SK-MEL-5 (cell line): Measurements from ENCODE around the gene ATRNL1. TPM values are rescaled to one million over a fixed set of nuclear protein-coding genes. Genes with fewer than 3 reads are reported as not detected.

Source experiments
- DNase-seq: peaks from one replicate; pipeline ENCODE4 v3.0.0-alpha.2; 2016; ENCODE audit warnings: low read depth, low spot score
- in situ Hi-C: cut with HindIII; loops from 2 replicates; pipeline ENCODE4 v1.10.0; 2016; ENCODE audit warnings: low sequenced_read_pairs, high pct_unique_total_duplicates, low pct_unique_long_range_greater_than_20kb
- total RNA-seq: library from RNA; depleted of rRNA; stranded (reverse); fragments of >200 nt; shearing (Covaris generic); gene quantifications from 2 replicates; pipeline ENCODE4 v1.2.3, GENCODE V29; 2014

ATRNL1 gene
- total RNA-seq, 1 experiment from 2014 or later, result 43.6 TPM

- in situ Hi-C loops, result no loop called here
- DNase-seq, result no peak
These were observed 737.3 kb downstream of the ATRNL1 start for GRCh38 chr10:115830265-115830970.

- in situ Hi-C loops, result no loop called here
These were observed 737.9 kb downstream of the ATRNL1 start for GRCh38 chr10:115831016-115831415.

DNA sequence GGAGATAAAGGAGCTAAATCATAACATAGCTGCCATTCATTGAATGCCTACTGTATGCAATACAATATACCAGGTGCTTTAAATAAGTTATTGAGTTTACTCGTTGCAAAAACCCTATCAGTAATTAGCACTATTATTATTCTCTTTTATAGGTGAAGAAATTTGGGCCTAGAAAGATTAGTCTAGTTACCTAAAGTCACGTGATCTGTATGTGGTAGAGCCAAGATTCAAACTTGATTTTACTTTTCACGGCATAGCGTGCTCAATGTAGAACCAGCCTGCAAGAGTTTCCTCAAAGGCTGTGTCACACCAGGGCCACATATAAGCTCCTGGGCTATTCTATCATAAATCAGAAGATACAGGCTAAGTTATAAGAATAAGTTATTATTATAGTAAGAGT is 740.0 kb downstream of the ATRNL1 start:
- in situ Hi-C loops, result no loop called here
- no peak for DNase-seq

More at GRCh38 chr10:115831016-115831415, 737.9 kb downstream of the ATRNL1 start:
- DNase-seq, result no peak

GRCh38 chr10:115844591-115844990 is 751.4 kb downstream of the ATRNL1 start:
- DNase-seq, result no peak
- in situ Hi-C loops, result no loop called here

- no peak for DNase-seq
- in situ Hi-C loops, result no loop called here
These were observed 752.8 kb downstream of the ATRNL1 start for GRCh38 chr10:115845921-115846320.

DNA sequence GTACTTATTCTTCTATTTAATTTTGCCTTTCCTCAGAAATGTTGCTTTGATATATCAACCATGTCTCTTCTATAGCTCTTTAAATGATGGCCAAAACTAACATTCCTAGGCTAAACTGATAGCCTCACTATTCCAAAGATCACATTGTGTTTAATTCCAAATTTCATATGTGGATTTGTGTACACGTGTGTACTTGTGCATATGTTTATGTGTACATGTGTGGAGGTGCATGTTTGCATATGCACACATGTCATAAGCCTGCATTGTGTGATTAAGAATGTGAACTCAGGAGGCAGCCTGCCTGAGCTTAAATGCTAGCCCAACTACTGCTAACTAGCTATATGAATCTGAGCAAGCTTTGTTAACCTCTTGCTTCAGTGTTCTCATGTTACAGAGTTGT is 753.4 kb downstream of the ATRNL1 start:
- in situ Hi-C loops, result no loop called here
- DNase-seq, result no peak

GRCh38 chr10:115849197-115849596 is 756.0 kb downstream of the ATRNL1 start:
- in situ Hi-C loops, result no loop called here
- no peak for DNase-seq

DNA sequence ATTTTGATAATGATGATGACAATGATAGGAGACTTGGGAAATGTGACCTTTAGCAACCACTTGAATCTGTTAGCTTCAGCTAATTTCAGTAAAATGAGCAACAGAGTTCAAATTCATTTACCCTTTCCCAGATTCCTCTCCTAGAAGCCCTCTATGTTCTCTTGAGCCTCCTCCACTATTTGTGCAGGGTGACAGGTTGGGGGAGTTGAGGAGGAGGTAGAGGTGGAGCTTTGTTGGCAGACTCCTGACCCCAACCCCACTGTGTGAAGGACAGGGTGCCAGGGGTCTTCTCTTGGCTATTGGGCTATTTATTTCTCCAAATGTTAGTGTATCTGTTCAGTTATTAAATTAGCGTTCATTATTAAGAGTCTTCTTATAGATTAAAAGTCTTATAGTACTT is 757.5 kb downstream of the ATRNL1 start:
- DNase-seq, result no peak
- in situ Hi-C loops, result no loop called here

- DNase-seq, result no peak
- in situ Hi-C loops, result no loop called here
These were observed 758.5 kb downstream of the ATRNL1 start for GRCh38 chr10:115851695-115852094.

DNA sequence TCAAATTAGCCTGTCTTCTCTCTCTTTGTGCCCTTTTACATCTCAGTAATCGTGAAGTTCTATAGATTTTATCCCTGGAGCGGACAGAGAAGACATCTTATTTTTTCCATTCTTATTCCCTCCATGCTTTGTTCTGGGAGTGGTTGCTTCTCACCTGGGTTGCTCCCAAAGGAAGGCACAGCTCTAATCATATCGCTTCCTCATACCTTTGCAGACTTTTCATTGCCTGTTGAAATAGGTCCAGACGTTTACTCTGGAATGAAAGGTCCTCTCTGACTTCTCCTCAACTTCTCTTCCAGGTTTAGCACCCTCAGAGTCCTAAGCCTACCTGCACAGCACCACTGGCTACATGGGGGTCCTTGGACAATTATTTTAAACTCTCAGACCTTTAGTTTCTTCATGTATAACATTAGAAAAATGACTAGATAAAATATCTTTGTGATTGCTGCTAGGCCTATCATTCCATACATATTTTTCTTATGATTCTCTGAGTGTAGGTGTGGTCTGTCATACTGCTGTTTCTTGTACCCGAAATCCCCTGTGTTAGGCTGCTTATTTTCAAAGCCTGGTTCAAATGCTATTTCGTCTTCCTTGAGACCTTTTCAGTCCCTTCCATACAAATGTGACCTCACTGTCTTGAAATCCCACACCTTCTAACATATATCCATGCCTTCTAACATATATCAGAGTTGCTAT is 761.7 kb downstream of the ATRNL1 start:
- in situ Hi-C loops, result no loop called here
- DNase-seq, result no peak

DNA sequence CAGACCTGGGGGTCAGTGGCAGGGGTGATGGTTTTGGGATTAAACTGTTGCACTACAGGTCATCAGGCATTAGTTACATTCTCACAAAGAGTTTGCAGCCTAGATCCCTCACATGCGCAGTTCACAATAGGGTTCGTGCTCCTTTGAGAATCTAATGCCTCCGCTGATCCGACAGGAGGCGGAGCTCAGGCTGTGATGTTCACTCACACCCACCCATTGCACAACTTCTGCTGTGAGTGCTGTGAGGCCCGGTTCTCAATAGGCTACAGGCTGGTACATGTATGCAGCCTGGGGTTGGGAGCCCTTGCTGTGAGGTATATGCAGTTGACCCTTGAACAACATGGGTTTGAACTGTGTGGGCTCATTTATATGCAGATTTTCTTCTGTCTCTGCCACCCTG is 763.4 kb downstream of the ATRNL1 start:
- in situ Hi-C loops, result no loop called here
- DNase-seq, result no peak

DNA sequence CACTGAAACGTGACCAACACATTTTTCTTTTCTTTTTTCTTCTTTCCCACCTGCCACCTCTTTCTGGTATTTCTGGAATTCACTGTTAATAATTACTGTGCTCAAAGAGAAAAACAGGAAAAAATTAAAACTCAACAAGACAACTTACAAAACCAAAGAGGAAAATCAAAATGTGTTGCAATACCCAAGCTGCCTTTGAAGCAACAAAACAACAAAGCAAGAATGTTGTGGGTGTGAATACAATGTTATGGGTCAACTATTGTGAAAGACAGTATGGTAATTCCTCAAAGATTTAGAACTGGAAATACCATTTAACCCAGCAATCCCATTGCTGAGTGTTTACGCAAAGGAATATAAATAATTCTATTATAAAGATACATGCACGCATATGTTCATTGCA is 764.7 kb downstream of the ATRNL1 start:
- DNase-seq, result no peak
- in situ Hi-C loops, result no loop called here

DNA sequence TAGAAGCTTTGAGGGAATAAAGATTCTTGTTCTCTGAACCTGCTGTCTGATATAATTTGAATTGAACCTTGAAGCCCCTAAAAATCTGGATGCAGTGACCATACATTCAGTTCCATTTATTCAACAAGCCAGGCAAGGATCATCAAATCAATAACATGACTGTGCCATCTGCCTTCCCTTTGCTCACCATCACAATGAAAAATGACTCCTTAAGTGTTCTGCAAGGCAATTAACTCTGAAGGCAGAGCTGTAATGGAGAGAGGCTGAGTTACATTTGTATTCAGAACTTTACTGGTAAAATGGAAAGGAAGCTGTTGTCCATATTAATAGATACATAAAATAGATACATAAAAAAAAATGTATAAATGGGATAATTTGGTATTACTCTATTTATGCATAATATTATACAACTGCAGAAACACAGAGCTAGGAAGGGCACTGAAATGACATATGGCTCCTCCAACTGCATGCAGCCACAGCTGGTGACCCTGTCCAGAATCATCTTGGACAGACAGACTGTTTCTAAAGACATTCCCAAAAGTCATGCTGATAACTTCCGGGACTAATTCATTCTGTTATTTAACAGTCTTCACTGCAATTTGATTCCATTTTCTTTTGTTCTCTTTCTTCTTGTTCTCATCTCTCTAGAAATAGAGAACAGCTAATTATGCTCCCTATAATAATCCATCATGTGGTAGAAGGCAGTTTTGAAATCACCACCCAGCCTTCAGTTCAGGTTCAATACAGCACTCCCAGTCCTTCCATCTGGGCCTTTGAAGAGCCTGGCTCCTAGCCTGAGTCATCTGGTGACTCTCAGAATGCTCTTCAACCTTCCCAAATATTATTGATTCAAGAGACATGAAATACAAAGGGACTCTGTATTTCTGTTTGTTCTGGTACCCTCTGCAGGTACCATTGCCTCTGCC is 767.3 kb downstream of the ATRNL1 start:
- in situ Hi-C loops, result no loop called here

DNA sequence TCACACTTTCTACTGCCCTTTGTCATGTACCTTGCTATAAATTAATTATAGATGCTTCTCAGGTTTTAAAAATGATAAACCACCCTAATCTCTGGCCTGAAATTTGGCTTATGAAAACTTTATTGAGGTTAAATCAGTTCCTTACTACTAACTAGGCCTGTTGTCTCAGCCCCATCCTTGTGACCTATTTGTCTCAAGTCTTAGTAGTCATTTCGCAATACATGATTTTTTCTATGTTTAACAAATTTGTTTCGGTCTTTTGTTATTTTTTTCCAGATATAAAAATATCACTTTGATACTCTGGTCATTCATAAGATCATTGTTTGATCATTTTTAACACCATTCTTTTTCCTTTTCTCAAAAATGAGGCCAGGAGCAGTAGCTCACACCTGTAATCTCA is 768.3 kb downstream of the ATRNL1 start:
- DNase-seq, result no peak
- in situ Hi-C loops, result no loop called here

More for the DNA sequence above, 767.3 kb downstream of the ATRNL1 start:
- DNase-seq, result no peak

GRCh38 chr10:115861864-115862263 is 768.7 kb downstream of the ATRNL1 start:
- DNase-seq, result no peak

GRCh38 chr10:115866174-115866573 is 773.0 kb downstream of the ATRNL1 start:
- in situ Hi-C loops, result no loop called here
- no peak for DNase-seq

More at GRCh38 chr10:115861864-115862263, 768.7 kb downstream of the ATRNL1 start:
- in situ Hi-C loops, result no loop called here

- DNase-seq, result no peak
- in situ Hi-C loops, result no loop called here
These were observed 773.5 kb downstream of the ATRNL1 start for GRCh38 chr10:115866691-115867090.

GRCh38 chr10:115867305-115867704 is 774.1 kb downstream of the ATRNL1 start:
- in situ Hi-C loops, result no loop called here
- no peak for DNase-seq
